OCI-LY3 (cell line): Measurements from ENCODE around the gene KRT35.

Experiments used
- EZH2phosphoT487 ChIP-seq: fragments of 200-600 bp; shearing (Covaris generic); IDR thresholded peaks from 2 replicates; pipeline ENCODE4 v1.6.1; 2018; ENCODE audit warnings: antibody characterized with exemption, mixed run types, low read depth
- TF ChIP-seq, protein P1 (sequence below): fragments of 200-600, 300-600 bp; sonication (generic); IDR thresholded peaks from 2 replicates; pipeline ENCODE4 v1.5.1; 2014; ENCODE audit warnings: antibody characterized with exemption, low read length, low read depth

DNA sequence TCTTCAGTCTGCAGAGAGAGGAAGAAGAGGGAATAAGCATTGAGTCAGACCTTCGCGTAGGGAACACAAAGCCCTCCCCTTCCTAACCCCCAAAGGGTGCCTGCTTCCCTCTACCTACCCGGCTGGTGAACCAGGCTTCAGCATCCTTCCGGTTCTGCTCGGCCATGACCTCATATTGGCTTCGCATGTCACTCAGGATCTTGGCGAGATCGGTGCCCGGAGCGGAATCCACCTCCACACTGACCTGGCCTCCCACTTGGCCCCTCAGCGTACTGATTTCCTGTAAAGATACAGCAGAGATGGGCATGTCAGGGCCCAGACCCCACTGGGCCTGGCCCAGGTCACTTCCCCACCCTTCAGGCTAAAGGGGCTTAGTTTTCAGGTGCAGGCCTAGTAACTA is 43.3 kb upstream of the KRT35 start:
- TF ChIP-seq EZH2phosphoT487 = no peak
- TF ChIP-seq, protein P1, sequence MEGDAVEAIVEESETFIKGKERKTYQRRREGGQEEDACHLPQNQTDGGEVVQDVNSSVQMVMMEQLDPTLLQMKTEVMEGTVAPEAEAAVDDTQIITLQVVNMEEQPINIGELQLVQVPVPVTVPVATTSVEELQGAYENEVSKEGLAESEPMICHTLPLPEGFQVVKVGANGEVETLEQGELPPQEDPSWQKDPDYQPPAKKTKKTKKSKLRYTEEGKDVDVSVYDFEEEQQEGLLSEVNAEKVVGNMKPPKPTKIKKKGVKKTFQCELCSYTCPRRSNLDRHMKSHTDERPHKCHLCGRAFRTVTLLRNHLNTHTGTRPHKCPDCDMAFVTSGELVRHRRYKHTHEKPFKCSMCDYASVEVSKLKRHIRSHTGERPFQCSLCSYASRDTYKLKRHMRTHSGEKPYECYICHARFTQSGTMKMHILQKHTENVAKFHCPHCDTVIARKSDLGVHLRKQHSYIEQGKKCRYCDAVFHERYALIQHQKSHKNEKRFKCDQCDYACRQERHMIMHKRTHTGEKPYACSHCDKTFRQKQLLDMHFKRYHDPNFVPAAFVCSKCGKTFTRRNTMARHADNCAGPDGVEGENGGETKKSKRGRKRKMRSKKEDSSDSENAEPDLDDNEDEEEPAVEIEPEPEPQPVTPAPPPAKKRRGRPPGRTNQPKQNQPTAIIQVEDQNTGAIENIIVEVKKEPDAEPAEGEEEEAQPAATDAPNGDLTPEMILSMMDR = no peak
